GM23248 (cell line): ENCODE data around the gene PSMB7. TPM values are rescaled to one million over a fixed set of nuclear protein-coding genes. Genes with fewer than 3 reads are reported as not detected.

Experiments
- DNase-seq: peaks from one replicate; pipeline ENCODE4 v3.0.0-alpha.2; 2015
- H2AFZ ChIP-seq: fragments of 200-600 bp; sonication (generic); 2 replicates; pipeline ENCODE4 v1.6.1; 2016; ENCODE audit warnings: antibody characterized with exemption
- H3F3A ChIP-seq: fragments of 200-600 bp; sonication (generic); 2 replicates; pipeline ENCODE4 v1.6.1; 2016; ENCODE audit warnings: mild to moderate bottlenecking, antibody characterized with exemption, mixed run types; ENCODE audit not compliant: insufficient read depth
- H3K27ac ChIP-seq: fragments of 200-600 bp; sonication (generic); 2 replicates; pipeline ENCODE4 v1.5.1; 2016; ENCODE audit warnings: mild to moderate bottlenecking
- H3K27me3 ChIP-seq: fragments of 200-600 bp; sonication (generic); replicated peaks from 2 replicates; pipeline ENCODE4 v1.6.1; 2016; ENCODE audit warnings: mild to moderate bottlenecking; ENCODE audit not compliant: insufficient read depth
- H3K36me3 ChIP-seq: fragments of 200-600 bp; sonication (generic); 2 replicates; pipeline ENCODE4 v1.6.1; 2016; ENCODE audit warnings: low read depth, mild to moderate bottlenecking
- H3K4me1 ChIP-seq: fragments of 200-600 bp; sonication (generic); 2 replicates; pipeline ENCODE4 v1.6.1; 2016; ENCODE audit warnings: mild to moderate bottlenecking; ENCODE audit not compliant: insufficient read depth
- H3K4me2 ChIP-seq: fragments of 200-600 bp; sonication (generic); one replicate; pipeline ENCODE4 v1.6.1; 2016; ENCODE audit warnings: mild to moderate bottlenecking; ENCODE audit not compliant: unreplicated experiment
- H3K4me3 ChIP-seq: fragments of 200-600 bp; sonication (generic); 2 replicates; pipeline ENCODE4 v1.5.1; 2016; ENCODE audit warnings: mild to moderate bottlenecking
- H3K79me2 ChIP-seq: fragments of 200-600 bp; sonication (generic); 2 replicates; pipeline ENCODE4 v1.6.1; 2016; ENCODE audit warnings: mild to moderate bottlenecking; ENCODE audit not compliant: insufficient read depth
- H3K9ac ChIP-seq: fragments of 200-600 bp; sonication (generic); 2 replicates; pipeline ENCODE4 v1.6.1; 2016; ENCODE audit warnings: mild to moderate bottlenecking
- H3K9me2 ChIP-seq: fragments of 200-600 bp; sonication (generic); 2 replicates; pipeline ENCODE4 v1.6.1; 2016; ENCODE audit warnings: mixed run types, mild to moderate bottlenecking, moderate library complexity; ENCODE audit not compliant: insufficient read depth
- H3K9me3 ChIP-seq: fragments of 200-600 bp; sonication (generic); one replicate; pipeline ENCODE4 v1.6.1; 2017; ENCODE audit warnings: low read depth
- H4K20me1 ChIP-seq: fragments of 200-600 bp; sonication (generic); 2 replicates; pipeline ENCODE4 v1.6.0; 2016; ENCODE audit not compliant: insufficient read depth
- EZH2 ChIP-seq: fragments of 200-600 bp; sonication (generic); IDR thresholded peaks from 2 replicates; pipeline ENCODE4 v1.6.1; 2018; ENCODE audit warnings: antibody characterized with exemption, mild to moderate bottlenecking; ENCODE audit not compliant: insufficient read depth, poor library complexity, severe bottlenecking
- EZH2phosphoT487 ChIP-seq: fragments of 200-600 bp; sonication (generic); IDR thresholded peaks from 2 replicates; pipeline ENCODE4 v1.6.1; 2018; ENCODE audit warnings: antibody characterized with exemption, moderate library complexity, mild to moderate bottlenecking, low read depth; ENCODE audit not compliant: insufficient read depth
- WGBS, 2 experiments: methylation state at CpG; one replicate each; pipeline ENCODE4 v1.1.6; 2015 to 2017; ENCODE audit warnings: low lambda C conversion rate in 2 of 2, low coverage in 1 of 2; ENCODE audit errors: missing lambda C conversion rate in 2 of 2; 5-methylcytosine and 5-hydroxymethylcytosine counted together
- in situ Hi-C: fragments of 300-500 bp; cut with MboI; formaldehyde crosslinking; loops from 2 replicates; pipeline ENCODE4 v1.15.0; 2020
- polyA plus RNA-seq: library from polyadenylated mRNA; unstranded; fragments of >200 nt; fragmentation: Nextera tagmentation; extraction: Ambion mirVana; gene quantifications from 2 replicates; pipeline ENCODE4 v1.2.1, GENCODE V29; 2016
- total RNA-seq: library from RNA; depleted of rRNA; stranded (reverse); fragments of >200 nt; shearing (Covaris generic); gene quantifications from 2 replicates; pipeline ENCODE4 v1.2.3, GENCODE V29; 2014

The PSMB7 gene
- total and polyA plus RNA-seq, 2 experiments from 2014 or later, result 202 to 245 TPM

GRCh38 chr9:124454296-124454695 is 39.1 kb upstream of the PSMB7 start:
- Histone ChIP-seq H3K79me2 (no peaks in the 10 kb centered on the region), H4K20me1 (no peaks in the 10 kb centered on the region), H3K4me2 (no peak overlapping the region), H3K9me3 (no peaks in the 10 kb centered on the region), H3K4me1 (0 out of 2 replicates have a peak, but pooled peaks cover 7% of the 10 kb centered on the region), H3K27ac (no peak overlapping the region), H3F3A (no peaks in the 10 kb centered on the region), H3K9ac (no peak overlapping the region), H3K4me3 (no peak overlapping the region), H3K36me3 (no peaks in the 10 kb centered on the region), H3K27me3 (peaks cover 18% of the 10 kb centered on the region), H2AFZ (no peak overlapping the region), H3K9me2 (no peaks in the 10 kb centered on the region)
- TF ChIP-seq EZH2phosphoT487 (no peak), EZH2 (no peak)
- WGBS, 2 experiments, result 78 to 80% methylated on average over 9 of the region's 9 CpGs
- no peak for DNase-seq
- in situ Hi-C loops, result no loop called here

- Histone ChIP-seq H3K4me1 (0 out of 2 replicates have a peak, but pooled peaks cover 7% of the 10 kb centered on the region), H3K36me3 (no peaks in the 10 kb centered on the region), H4K20me1 (no peaks in the 10 kb centered on the region), H2AFZ (no peak overlapping the region), H3K4me2 (no peak overlapping the region), H3K79me2 (no peaks in the 10 kb centered on the region), H3K27me3 (peaks cover 18% of the 10 kb centered on the region), H3F3A (no peaks in the 10 kb centered on the region), H3K9me3 (no peaks in the 10 kb centered on the region), H3K27ac (no peak overlapping the region), H3K9me2 (no peaks in the 10 kb centered on the region), H3K4me3 (no peak overlapping the region), H3K9ac (no peak overlapping the region)
- TF ChIP-seq EZH2phosphoT487 (no peak), EZH2 (no peak)
- in situ Hi-C loops, result no loop called here
- DNase-seq, result no peak
- whole genome bisulfite sequencing, 2 experiments, result 48 to 49% methylated on average over 23 of the region's 35 CpGs
These were observed 38.4 kb upstream of the PSMB7 start for GRCh38 chr9:124453586-124454191.

- Histone ChIP-seq H2AFZ (no peak overlapping the region), H3K4me2 (no peak overlapping the region), H3K9me3 (no peaks in the 10 kb centered on the region), H3K9me2 (no peaks in the 10 kb centered on the region), H3K4me3 (no peak overlapping the region), H3K9ac (no peak overlapping the region), H4K20me1 (no peaks in the 10 kb centered on the region), H3K4me1 (0 out of 2 replicates have a peak, but pooled peaks cover 7% of the 10 kb centered on the region), H3F3A (no peaks in the 10 kb centered on the region), H3K79me2 (no peaks in the 10 kb centered on the region), H3K27ac (no peak overlapping the region), H3K27me3 (peaks cover 18% of the 10 kb centered on the region), H3K36me3 (no peaks in the 10 kb centered on the region)
- 36 to 38% methylated on average over 57 to 76 of the region's 85 CpGs for WGBS, 2 experiments
- in situ Hi-C loops, result no loop called here
- no peak for TF ChIP-seq EZH2
- TF ChIP-seq EZH2phosphoT487, result no peak
- DNase-seq, result no peak
These were observed 37.8 kb upstream of the PSMB7 start for GRCh38 chr9:124452841-124453585.

GRCh38 chr9:124452326-124452725 is 37.1 kb upstream of the PSMB7 start:
- H3K9ac ChIP-seq, result no peak overlapping the region
- H3K4me1 ChIP-seq, result 0 out of 2 replicates have a peak, but pooled peaks cover 7% of the 10 kb centered on the region
- in situ Hi-C loops, result no loop called here
- H4K20me1 ChIP-seq, result no peaks in the 10 kb centered on the region
- no peaks in the 10 kb centered on the region for H3F3A ChIP-seq
- no peak overlapping the region for H3K4me3 ChIP-seq
- peaks cover 18% of the 10 kb centered on the region for H3K27me3 ChIP-seq
- TF ChIP-seq EZH2phosphoT487 (no peak), EZH2 (no peak)
- H3K9me2 ChIP-seq, result no peaks in the 10 kb centered on the region
- H2AFZ ChIP-seq, result no peak overlapping the region
- H3K36me3 ChIP-seq, result no peaks in the 10 kb centered on the region
- H3K27ac ChIP-seq, result no peak overlapping the region
- H3K4me2 ChIP-seq, result no peak overlapping the region
- H3K79me2 ChIP-seq, result no peaks in the 10 kb centered on the region
- H3K9me3 ChIP-seq, result no peaks in the 10 kb centered on the region
- 75 to 77% methylated on average over 19 of the region's 19 CpGs for WGBS, 2 experiments
- DNase-seq, result no peak
